ENCODE data around the gene CCNQ.

DNA sequence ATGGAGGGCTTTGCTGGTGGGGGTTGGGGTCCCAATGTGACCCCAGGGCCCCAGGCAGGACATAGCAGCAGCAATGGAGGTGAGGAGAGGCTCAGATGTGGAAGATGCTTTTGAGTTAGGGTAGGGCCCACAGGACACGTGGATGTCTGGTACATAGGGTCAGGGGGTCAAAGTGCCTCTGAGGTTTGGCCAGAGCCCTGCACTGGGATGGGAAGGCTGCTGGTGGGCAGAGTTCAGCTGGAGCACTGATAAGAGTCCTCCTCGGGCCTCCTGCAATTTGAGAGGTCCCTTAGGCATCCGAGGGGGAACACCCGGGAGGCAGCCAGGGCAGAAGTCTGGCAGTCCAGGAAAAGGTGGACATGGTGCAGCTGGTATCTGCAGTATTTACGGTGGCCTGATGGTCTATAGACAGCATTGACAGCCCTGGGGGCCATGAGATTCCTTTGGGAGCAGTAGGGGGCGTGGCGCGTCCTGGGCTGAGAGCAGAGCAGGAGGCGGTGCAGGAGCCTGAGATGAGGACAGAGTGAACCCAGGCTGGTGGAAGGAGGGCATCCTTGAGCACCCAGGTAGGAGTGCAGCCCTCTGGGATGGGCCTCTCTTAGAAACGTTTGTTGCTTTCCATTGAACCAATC is 22.6 kb downstream of the CCNQ start:
- TF ChIP-seq EZH2 (IDR thresholded peaks at IDR 0.05; ENCODE audit: borderline replicate concordance, insufficient read depth, low read depth, low read length, poor library complexity, severe bottlenecking): no peak
- TF ChIP-seq, protein P1, sequence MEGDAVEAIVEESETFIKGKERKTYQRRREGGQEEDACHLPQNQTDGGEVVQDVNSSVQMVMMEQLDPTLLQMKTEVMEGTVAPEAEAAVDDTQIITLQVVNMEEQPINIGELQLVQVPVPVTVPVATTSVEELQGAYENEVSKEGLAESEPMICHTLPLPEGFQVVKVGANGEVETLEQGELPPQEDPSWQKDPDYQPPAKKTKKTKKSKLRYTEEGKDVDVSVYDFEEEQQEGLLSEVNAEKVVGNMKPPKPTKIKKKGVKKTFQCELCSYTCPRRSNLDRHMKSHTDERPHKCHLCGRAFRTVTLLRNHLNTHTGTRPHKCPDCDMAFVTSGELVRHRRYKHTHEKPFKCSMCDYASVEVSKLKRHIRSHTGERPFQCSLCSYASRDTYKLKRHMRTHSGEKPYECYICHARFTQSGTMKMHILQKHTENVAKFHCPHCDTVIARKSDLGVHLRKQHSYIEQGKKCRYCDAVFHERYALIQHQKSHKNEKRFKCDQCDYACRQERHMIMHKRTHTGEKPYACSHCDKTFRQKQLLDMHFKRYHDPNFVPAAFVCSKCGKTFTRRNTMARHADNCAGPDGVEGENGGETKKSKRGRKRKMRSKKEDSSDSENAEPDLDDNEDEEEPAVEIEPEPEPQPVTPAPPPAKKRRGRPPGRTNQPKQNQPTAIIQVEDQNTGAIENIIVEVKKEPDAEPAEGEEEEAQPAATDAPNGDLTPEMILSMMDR (IDR thresholded peaks at IDR 0.05): no peak
